GM19397 (cell line): ENCODE measurements around the gene GRHL1.
"Not testable (repeated sequence)": the region's sequence is repeated elsewhere in the genome, so short reads cannot be mapped to it uniquely, and the experiment has no call there.

Experiments used
- ATAC-seq: cut with Tn5 transposase; IDR thresholded peaks from one replicate; pipeline ENCODE4 v1.9.1; 2021; ENCODE audit warnings: mild to moderate bottlenecking, moderate library complexity; ENCODE audit not compliant: unreplicated experiment

GRHL1 gene, protein sequence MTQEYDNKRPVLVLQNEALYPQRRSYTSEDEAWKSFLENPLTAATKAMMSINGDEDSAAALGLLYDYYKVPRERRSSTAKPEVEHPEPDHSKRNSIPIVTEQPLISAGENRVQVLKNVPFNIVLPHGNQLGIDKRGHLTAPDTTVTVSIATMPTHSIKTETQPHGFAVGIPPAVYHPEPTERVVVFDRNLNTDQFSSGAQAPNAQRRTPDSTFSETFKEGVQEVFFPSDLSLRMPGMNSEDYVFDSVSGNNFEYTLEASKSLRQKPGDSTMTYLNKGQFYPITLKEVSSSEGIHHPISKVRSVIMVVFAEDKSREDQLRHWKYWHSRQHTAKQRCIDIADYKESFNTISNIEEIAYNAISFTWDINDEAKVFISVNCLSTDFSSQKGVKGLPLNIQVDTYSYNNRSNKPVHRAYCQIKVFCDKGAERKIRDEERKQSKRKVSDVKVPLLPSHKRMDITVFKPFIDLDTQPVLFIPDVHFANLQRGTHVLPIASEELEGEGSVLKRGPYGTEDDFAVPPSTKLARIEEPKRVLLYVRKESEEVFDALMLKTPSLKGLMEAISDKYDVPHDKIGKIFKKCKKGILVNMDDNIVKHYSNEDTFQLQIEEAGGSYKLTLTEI

DNA sequence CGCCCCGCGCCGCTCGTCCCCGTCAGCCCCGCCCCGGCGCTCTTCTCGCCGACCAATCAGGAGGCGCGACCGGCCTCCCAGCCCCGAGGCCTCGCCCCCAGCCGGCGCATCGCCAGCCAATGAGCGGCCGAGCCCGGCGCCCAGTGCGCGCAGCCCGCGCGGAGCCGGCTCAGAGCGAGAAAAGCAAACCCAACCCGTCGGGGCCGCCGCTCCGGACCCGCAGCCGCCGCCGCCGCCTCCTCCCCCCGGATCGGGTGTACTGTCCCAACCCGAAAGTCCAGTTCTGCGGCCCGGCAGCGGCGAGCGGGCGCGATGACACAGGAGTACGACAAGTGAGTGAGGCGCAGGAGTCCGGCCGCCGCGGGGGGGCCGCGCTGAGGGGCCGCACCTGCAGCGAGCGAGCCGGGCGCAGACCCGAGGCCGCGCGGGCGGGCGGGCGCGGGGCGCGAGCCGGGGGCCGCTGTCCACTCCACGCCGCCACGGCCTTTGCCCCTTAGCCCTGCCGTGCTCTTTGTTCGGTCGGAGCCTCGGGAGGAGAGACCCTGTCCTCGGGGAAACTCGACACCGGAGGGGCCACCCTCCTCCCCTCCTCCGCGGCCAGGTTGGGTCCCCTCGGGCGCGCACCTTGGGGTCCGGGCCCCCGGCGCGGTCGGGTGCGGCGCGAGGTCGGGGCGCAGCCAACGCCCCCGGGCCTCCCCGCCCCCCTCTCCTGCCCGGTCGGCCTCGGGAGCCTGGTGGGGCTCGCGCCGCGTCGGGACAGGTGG lies at the start of gene GRHL1:
Gene GRHL1 (plus strand): TSS at position 172 of the 764 bp plus-strand sequence. CDS start 141 bp downstream, at position 313.
- ATAC-seq, result peak; percentile 97

DNA sequence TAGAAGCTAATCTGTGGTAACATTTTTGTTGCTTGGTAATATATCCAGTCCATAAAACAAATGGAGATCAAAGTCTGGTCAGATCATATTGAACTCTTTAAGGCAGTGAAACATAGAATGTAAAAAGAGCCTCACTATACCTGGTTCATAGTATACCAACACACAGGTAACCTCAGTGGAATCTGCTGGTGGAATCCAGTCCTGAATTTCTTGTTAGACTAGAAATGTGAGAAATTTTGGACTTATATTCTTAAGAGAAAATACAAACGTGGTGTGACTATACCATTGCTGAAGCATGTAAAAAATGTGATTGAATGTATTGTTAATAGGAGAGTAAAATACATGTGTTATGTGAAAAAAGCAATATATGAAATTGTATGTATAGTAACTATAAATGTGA lies 46.1 kb upstream of the GRHL1 start:
- no peak for ATAC-seq

DNA sequence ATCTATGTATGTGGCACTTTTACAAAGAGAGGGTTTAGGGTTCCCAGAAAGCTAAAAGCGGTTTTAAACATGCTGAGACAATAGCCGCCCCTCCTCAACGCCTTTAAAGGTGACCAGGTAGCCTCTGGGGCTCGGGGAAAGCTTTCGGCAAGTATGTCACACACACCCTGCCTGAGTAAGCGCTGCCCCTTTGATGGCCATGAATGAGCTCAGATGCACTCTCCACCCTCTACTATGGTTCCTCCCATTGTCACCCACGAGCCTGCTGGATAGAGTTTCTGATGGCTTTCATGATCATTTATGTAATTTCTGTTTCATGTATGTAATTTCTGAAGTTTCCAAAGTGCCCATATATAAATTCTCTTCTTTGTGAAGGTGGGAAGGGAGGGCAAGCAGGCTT lies 44.1 kb upstream of the GRHL1 start:
- ATAC-seq, result no peak

DNA sequence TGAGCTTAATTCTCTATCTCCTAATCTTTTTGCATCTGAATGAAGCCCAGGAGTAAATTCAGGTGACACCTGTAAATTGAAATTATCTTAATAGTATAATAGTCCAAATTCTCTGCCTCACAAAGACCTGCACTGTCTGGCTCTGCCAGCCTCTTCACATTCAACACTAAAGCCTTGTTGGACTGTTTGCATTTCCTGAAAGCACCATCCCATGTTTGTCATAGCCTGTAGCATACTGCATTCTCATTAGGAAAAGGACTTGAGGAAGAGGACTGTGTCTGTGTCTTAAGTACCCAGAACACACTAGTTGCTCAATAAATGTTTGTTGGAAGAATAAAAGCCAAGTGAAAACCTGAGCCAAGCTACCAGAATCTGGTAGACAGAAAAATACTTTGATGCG lies 42.9 kb upstream of the GRHL1 start:
- ATAC-seq, result no peak

DNA sequence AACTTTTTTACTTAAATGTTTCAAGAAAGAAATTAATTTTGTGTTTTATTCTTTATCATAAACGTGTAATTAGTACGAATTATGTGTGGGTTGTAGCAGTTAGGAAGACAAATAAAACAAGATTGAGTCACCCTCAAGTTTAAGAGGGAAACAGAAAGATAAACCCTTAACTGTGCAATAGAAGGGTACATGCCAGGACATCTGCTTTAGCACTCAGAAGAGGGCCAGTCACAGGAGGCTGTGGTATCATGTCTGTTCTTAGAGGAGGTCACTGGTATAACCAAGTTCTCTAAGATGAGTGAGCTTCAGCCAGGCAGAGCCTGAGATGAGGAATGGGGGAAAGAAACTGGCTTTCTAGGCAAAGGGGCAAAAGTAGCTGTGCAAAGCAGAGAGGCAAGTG lies 42.4 kb upstream of the GRHL1 start:
- no peak for ATAC-seq

DNA sequence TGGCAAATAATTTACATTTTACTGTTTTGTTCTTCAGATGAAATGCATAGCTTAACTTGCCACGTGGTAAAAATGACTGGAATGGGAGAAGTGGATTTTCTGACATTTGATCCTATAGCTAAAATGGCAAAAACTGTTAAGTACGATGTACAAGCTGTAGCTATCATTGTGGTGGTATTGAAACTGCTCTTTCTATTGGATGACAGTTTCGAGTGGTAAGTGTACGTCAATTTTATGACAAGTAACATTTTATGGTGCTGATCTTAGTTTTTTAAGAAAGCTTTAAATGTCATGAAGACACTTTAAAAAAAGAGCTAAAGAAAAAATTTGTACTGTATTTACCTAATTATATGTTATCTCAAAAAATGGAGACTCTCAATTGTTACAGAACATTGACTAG lies 40.8 kb upstream of the GRHL1 start:
- ATAC-seq, result no peak

DNA sequence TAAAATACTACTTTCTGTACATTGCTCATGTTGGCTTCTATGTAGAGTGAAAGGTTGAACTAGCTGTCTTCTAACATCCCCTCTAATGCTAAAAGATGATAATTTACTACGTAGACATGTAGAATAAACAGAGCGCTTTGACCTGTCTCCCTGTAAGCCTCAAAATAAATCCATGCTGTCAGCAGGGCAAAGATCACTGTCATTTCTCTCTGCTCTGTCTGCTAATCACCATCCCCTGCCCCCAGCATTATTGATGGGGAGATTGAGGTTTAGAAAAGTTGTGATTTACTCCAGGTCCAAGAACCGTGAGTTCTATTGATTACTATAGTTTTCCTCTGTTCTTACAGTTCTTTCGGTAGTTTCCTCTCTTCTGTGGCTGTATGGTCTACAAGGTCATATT lies 39.0 kb upstream of the GRHL1 start:
- ATAC-seq, result no peak

DNA sequence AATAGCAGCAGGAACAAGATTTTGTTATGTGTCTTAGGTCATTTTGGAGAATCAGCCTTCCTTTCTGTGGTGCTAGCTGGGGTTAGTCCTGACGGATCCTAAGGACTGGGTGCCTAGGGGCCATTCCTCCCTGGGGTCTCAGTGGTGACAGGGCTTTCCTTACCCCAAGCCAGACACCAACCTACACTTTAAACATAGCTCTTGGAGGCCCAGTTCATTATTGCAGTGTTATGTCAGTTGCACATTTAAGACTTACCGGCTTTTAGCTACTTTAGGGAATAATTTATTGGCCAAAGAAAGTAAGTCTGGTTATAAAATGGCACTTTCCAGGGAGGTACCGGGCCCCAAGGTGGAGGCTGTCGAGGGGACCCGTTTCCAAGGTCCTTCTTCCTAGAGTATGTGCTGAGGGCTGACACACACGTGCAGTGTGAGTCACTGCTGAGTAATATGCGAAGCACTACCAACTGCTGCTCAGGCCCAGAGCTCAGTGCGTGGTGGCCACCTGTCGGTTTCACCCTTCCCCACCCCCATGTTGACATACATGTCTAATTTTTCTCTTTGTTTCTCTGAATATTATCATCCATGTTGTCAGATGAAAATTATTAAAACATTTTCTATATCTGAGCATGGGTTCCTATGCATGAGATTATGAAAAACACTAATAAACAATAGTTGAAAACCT lies 37.0 kb upstream of the GRHL1 start:
- ATAC-seq, result peak; percentile 97

DNA sequence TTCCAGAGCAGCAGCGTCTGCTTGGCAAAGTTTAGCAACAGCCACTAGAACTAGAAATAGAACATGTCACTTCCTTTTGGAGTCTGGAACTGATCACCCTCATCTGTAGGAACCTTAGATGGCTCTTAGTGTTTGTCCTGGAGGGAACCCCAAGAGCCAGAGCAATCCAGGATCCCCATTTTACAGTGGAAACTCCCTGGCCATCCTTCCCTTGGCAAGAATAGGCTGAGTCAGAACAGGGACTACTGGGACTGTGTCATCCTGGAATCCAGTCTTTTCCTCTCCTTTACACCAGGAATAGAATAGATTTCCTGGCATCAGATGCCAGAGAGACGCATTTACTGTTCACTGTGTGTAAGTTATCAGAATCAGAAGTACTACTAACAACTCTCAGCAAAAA lies 33.2 kb upstream of the GRHL1 start:
- no peak for ATAC-seq

DNA sequence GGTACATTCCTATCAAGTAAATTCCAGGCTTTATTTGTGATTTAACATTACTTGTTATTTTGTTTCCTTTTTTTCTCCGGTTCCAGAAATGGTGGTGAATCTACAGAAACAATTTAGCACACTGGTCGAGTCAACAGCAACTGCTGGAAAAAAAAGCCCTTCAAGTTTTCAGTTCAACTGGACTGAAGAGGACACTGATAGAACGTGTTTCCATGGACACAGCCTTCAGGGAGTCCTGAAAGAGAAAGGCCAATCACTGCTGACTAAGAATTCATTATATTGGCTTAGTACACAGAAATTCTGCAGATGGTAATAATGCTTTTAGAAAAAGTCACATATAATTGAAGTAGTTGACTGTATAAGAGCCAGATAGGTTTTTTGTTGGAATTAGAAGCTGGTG lies 32.0 kb upstream of the GRHL1 start:
- no peak for ATAC-seq

DNA sequence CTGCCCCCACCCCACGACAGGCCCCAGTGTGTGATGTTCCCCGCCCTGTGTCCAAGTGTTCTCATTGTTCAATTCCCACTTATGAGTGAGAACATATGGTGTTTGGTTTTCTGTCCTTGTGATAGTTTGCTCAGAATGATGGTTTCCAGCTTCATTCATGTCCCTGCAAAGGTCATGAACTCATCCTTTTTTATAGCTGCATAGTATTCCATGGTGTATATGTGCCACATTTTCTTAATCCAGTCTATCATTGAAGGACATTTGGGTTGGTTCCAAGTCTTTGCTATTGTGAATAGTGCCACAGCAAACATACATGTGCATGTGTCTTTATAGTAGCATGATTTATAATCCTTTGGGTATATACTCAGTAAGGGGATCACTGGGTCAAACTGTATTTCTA lies 24.5 kb upstream of the GRHL1 start:
- ATAC-seq, result not testable (repeated sequence)

DNA sequence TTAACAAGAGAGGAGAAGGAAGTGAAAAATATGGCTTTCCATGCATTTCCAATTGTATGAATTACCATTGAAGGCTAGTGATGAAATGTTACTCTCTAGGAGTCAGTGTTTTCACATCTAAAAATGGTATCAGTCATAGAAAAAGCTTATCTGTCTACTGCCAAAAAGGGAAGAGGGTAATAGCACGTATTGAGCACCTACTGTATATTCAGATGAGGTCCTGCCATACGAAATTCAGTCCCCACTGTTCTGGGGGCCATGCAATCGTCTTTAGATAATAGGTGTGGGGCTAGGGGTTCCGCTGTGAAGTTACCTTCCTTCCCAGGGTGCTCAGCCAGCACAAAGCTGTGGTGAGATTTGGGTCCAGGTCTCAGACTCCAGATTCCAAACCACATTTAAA lies 14.2 kb upstream of the GRHL1 start:
- ATAC-seq, result no peak

DNA sequence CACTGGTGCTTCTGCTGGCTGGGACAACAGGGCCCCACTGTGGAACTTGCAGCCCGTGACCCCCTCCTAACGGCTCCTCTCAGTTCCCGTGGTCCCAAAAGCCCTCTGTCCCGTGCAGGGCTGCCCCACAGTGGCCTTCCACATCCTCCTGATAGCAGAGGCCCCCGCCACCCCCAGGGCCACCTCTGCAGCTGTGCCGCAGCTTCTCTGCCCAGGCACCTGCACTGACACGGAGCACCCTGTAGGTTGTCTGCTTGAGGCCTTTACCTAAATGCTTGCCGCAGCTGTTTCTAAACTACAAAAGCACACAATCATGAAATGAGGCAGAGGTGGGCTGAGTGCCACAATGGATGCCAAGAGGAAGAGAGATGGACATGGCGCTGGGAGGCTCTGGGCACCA lies 13.5 kb upstream of the GRHL1 start:
- ATAC-seq, result no peak

DNA sequence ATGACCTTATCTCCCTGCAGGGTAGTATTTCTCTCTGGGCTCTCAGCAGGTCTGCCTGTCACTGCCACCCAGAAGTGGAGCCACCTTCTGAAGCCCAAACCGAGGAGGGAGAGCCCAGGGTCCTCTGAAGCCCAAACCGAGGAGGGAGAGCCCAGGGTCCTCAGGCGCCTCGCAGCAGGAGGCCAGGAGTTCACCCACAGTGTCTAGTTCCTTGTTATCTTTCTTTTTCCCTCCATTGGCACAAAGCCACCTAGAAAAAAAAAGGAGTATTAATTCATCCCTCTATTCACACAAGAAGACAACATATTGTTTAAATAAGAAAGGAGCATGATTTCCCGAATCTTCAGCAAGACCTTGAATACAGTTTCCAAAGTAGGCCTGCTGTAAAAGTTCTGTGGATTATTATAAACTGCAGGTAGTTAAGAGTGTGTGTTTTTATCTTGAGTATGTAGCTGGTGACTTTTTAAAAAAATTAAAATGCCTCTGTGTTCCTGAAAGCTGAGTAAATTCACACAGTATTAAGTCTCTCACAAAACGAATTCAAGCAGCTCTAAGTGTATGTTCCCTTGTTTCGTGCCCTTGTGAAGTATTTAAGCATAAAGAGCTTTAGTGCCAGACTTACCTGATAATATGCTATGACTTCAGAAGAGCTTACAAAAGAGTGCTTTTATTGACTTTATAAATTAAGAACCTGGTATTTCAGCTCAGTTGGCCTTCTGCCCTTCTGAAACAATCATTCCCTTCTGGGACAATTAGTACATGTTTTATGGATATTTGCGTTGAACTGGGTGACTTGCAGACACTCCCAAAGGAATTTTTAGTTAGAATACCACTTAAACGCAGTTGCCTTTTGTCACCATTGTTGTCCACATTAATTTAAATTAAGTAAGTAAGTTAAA lies 11.7 kb upstream of the GRHL1 start:
- ATAC-seq, result no peak

DNA sequence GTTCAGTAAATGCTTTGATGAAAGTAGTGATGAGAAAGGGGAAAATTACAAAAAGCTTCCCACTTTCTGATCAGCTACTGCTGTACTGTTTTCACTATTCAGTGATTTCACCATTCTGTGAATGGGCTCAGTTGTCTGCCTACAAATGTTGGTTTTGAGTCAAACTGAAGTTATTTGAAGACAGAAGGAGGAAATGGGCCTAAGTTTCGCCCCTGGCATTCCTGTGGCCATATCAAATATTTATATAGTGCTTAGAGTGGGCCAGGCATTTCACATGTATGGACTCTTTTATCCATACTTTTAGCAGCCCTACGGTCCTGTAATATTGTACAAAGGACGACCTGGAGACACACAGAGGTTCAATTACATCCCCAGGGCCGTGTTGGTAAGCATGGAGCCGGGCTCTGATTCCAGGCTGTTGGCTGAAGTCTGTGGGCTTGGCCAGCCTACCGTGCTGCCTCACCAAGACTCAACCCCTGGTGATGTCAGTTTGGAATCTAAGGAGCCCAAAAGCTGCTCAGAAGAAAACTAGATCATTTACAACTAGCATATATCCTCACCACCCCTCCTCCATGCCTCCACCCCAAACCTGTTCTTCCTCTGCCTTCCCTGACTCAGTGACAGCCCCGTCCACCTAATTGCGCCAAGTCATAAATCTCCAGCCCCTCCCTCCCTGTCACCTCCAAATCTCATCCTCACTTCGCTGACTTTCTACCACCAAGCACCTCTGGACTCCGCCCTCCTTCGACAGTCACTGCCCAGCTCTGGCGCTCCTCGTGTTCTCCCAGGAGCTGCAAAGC lies 10.1 kb upstream of the GRHL1 start:
- no peak for ATAC-seq

DNA sequence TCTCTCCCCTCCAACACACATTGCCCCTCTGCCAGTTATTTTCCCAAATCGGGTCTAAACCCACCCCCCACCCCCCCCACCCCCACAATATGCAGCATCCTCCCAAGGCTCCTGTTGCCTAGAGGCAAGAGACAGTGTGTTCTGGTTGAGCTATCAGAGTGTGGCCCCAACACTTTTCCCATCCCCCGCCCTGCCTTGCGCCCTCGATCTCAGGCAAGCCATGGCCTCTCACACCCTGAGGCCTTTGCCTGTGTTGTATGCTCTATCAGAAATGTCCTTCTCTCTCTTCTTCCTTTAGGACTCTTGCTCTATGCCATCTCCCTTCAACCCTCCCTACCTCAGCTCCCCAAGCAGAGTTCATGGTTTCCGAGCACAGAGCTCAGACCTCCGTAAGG lies 9.5 kb upstream of the GRHL1 start:
- no peak for ATAC-seq

DNA sequence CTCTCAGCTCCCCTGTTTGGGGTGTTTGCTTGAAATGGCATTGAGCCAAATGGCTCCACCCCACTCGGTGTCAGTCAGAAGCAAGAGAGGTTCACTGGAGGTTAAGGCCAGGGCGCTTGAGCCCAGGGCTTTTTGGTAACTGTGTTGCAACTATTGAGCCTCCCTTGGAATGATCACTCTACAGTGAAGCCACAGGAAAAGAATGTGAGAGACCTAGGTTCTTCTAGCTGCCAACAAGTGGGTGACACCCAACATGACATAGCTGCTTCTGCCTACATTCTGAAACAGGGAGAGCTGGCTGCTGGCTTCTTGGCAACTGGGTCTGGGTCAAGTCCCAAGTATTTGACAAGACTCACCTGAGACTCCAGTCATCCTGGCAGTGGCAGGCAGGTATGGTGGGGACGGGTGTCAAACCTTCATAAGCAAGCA lies 7.1 kb upstream of the GRHL1 start:
- no peak for ATAC-seq

DNA sequence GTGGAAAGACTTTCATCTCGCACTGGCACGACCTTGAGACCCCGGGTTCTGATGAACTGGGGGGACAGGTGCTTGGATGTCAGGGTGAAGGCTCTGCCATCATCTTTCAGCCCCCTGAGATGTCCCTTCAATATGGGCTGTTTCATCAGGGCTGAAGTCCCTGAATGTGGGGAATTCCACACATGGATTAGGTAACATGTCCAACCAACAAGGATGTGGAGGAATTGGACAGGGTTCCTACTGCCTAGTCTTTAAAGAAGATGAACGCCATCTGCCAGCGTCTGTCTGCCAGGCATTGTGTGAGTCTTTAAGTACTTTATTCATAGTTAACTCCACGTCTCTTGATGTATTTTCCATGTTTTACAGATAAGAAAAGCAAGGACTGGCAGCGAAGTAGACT lies 5.9 kb upstream of the GRHL1 start:
- ATAC-seq, result no peak

DNA sequence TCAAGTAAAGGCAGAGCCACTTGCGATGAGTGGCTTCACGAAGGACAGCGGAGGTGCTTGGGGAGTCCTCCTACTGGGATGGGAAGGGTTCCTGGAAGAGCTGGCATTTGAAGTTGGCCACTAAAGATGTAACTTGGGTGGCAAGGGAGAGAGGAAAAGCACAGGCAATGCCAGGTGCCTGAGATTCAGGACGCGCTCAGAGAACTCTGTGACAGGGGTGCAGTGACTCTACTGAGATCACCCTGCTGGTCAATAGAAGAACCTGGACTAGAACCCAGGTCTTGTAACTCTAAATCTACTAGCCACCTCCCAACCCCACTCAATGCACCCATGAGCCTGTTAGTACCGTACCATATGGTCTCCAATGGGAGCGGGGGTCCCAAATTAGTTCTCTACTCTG lies 5.4 kb upstream of the GRHL1 start:
- ATAC-seq, result no peak

DNA sequence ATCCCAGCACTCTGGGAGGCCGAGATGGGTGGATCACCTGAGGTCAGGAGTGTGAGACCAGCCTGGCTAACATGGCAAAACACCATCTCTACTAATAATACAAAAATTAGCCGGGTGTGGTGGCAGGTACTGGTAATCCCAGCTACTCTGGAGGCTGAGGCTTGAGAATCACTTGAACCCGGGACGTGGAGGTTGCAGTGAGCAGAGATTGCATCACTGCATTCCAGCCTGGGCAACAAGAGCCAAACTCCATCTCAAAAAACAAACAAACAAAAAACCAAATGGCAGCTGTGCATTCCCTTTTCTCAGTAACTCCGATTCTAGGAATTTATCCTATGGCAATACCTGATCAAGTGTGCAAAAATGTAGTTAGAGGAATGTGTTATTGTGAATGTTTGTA lies 4.7 kb upstream of the GRHL1 start:
- ATAC-seq, result no peak
